Measurements from ENCODE around the gene SPATA31C1. TPM values are rescaled to one million over a fixed set of nuclear protein-coding genes. Genes with fewer than 3 reads are reported as not detected.
"Not testable (repeated sequence)": the region's sequence is repeated elsewhere in the genome, so short reads cannot be mapped to it uniquely, and the experiment has no call there.

The SPATA31C1 gene
- total RNA-seq, 3 donors from 2014 or later, result not detected

DNA sequence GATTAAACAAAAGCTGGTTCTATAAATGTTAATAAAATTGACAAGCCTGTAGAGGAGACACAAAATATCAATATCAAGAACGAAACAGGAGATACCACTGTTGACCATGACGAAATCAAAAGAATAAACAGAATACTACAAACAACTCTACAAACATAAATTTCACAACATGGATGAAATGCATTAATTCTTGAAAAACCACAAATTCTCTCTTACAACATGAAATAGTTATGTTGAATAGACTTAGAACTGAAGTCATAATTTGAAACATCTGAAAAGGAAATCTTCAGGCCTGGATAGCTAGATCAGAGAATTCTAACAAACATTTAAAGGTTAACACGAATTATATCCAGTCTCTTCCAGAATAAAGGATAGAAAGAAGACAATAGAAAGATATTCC is 6.9 kb upstream of the SPATA31C1 start:
- H3K9me3 ChIP-seq, result no peaks in the 10 kb centered on the region
- H3K4me1 ChIP-seq (ENCODE audit: low read depth), result peaks cover 3% of the 10 kb centered on the region
- DNase-seq, result no peak
- intact Hi-C loops (cut with DNase I, micrococcal nuclease), result no loop called here
- H3K4me3 ChIP-seq, result no peak overlapping the region
- no peak for ATAC-seq
- TF ChIP-seq CTCF (IDR thresholded peaks at IDR 0.05), result no peak
- H3K36me3 ChIP-seq (ENCODE audit: low read depth), result no peaks in the 10 kb centered on the region

- DNase-seq; H3K4me1 ChIP-seq (ENCODE audit: low read depth); ATAC-seq; H3K9me3 ChIP-seq; H3K36me3 ChIP-seq (ENCODE audit: low read depth); intact Hi-C loops (cut with DNase I, micrococcal nuclease); H3K4me3 ChIP-seq: not testable (repeated sequence)
Measured at GRCh38 chr9:87919013-87919412, 1.3 kb downstream of the SPATA31C1 start.

DNA sequence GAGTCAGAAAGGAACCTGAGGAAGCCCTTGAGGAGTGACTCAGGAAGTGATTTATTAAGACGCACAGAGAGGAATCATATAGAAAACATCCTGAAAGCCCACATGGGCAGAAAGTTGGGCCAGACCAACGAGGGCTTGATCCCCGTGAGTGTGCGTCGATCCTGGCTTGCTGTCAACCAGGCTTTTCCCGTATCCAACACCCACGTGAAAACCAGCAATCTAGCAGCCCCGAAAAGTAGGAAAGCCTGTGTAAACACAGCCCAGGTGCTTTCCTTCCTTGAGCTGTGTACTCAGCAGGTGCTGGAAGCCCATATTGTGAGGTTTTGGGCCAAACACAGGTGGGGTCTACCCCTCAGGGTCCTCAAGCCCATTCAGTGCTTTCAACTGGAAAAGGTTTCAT is 3.8 kb downstream of the SPATA31C1 start:
- DNase-seq; H3K36me3 ChIP-seq (ENCODE audit: low read depth); intact Hi-C loops (cut with DNase I, micrococcal nuclease); ATAC-seq; H3K9me3 ChIP-seq; H3K4me3 ChIP-seq; H3K4me1 ChIP-seq (ENCODE audit: low read depth): not testable (repeated sequence)

- H3K4me3 ChIP-seq; H3K9me3 ChIP-seq; H3K36me3 ChIP-seq (ENCODE audit: low read depth); DNase-seq; intact Hi-C loops (cut with DNase I, micrococcal nuclease); H3K4me1 ChIP-seq (ENCODE audit: low read depth); ATAC-seq: not testable (repeated sequence)
Measured at GRCh38 chr9:87923012-87923411, 5.2 kb downstream of the SPATA31C1 start.

DNA sequence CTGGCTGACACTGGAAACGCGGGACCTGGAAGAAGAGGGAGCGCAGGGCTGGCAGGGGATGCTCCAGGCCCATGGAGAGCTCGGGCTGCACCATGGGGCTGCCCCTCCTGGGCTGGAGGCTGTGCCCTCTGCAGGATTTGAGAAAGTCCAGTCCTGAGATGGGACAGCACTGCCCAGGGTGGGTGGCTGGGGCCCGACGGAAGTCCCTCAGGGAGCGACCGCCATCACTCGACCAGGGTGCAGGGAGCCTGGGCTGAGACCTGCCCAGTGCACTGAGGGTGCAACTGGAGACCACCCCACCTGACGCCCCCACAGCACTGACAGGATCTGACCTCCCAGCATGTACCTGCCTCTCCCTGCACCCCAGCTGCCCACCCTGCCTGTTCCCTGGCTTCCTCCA is 7.1 kb downstream of the SPATA31C1 start:
- intact Hi-C loops (cut with DNase I, micrococcal nuclease); H3K36me3 ChIP-seq (ENCODE audit: low read depth); H3K4me1 ChIP-seq (ENCODE audit: low read depth); ATAC-seq; DNase-seq; H3K4me3 ChIP-seq; H3K9me3 ChIP-seq: not testable (repeated sequence)

DNA sequence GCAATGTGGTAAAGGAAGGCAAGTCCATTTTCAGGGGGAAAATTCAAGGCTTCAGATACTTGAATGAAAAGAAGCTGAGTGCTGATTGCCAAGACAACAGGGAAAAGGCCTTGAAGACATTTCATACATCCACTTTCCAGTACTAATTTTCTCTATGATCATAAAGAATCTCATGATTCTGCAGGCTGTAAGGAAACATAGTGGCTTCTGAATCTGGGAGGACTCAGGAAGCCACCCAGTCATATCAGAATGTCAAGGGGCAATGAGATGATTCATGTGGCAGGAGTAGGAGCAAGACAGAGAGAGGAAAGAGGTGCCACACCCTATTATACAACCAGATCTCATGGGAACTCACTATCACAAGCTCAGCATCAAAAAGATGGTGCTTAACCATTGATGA is 11.4 kb downstream of the SPATA31C1 start:
- ATAC-seq, result peak; percentile 54

DNA sequence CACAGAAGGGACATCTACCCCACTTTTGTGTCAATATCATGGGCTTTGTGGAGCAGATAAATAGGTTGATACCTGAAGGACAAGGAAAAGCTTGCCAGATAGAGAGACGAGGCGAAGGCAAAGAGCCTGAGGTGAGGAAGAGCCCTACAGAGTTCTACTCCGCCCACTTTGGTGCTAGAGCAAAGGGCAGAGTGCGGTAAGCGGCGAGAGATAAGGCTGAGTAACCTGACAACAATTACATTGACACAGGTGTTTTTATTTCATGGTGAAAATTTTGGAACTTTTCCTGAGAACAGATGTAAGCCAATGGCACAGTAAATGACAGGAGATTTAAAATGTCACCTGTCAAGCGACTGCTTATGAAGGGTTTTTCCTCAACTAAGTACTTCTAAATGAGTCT is 16.7 kb downstream of the SPATA31C1 start:
- H3K4me1 ChIP-seq (ENCODE audit: low read depth); H3K4me3 ChIP-seq; H3K36me3 ChIP-seq (ENCODE audit: low read depth); H3K9me3 ChIP-seq; intact Hi-C loops (cut with DNase I, micrococcal nuclease): not testable (repeated sequence)
- DNase-seq (peak; percentile 64 to 72 (median 68)), ATAC-seq (peak; percentile 76)

More for the DNA sequence above, 11.4 kb downstream of the SPATA31C1 start:
- DNase-seq; H3K9me3 ChIP-seq; H3K4me3 ChIP-seq; intact Hi-C loops (cut with DNase I, micrococcal nuclease); H3K36me3 ChIP-seq (ENCODE audit: low read depth); H3K4me1 ChIP-seq (ENCODE audit: low read depth): not testable (repeated sequence)

DNA sequence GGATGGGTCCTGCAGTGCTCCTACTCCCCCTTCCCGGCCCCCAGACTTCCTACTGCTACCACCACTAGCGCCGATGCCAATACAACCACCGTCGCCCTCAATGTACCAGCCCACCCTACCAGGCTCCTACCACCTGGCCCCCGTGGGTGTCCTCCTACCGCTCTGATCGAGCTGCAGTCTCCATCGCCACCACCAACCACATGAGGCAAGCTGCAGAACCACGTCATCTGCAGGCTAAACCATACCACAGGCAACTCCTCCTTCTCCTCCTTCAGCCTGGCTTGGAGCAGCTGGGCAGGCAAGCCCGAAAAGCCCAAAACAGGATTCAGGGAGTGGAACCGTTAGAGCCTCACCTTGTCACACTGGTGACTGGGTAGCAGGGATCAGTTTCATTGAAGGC is 19.6 kb downstream of the SPATA31C1 start:
- intact Hi-C loops (cut with DNase I, micrococcal nuclease); DNase-seq; H3K9me3 ChIP-seq; H3K4me1 ChIP-seq (ENCODE audit: low read depth); H3K36me3 ChIP-seq (ENCODE audit: low read depth); ATAC-seq; H3K4me3 ChIP-seq: not testable (repeated sequence)

- intact Hi-C loops (cut with DNase I, micrococcal nuclease); H3K36me3 ChIP-seq (ENCODE audit: low read depth); DNase-seq; H3K4me3 ChIP-seq; ATAC-seq; H3K9me3 ChIP-seq; H3K4me1 ChIP-seq (ENCODE audit: low read depth): not testable (repeated sequence)
Measured at GRCh38 chr9:87937918-87938317, 20.2 kb downstream of the SPATA31C1 start.

- intact Hi-C loops (cut with DNase I, micrococcal nuclease); H3K36me3 ChIP-seq (ENCODE audit: low read depth); H3K4me1 ChIP-seq (ENCODE audit: low read depth); DNase-seq; H3K4me3 ChIP-seq; ATAC-seq; H3K9me3 ChIP-seq: not testable (repeated sequence)
Measured at GRCh38 chr9:87938336-87938735, 20.6 kb downstream of the SPATA31C1 start.

GRCh38 chr9:87939096-87939495 is 21.3 kb downstream of the SPATA31C1 start:
- H3K4me1 ChIP-seq (ENCODE audit: low read depth); DNase-seq; intact Hi-C loops (cut with DNase I, micrococcal nuclease); H3K4me3 ChIP-seq; H3K36me3 ChIP-seq (ENCODE audit: low read depth); ATAC-seq; H3K9me3 ChIP-seq: not testable (repeated sequence)

Measured in mucosa of descending colon (tissue), 3 donors.